Brain microvascular endothelial cell (primary cell): Measurements from ENCODE around the gene FUT8.

Experiments used
- DNase-seq: peaks from one replicate; pipeline ENCODE4 v3.0.0-alpha.2; 2020
- H3K27ac ChIP-seq: fragments of 250-450 bp; sonication (Bioruptor Pico); 2 replicates; pipeline ENCODE4 v1.5.1; 2020; ENCODE audit warnings: mild to moderate bottlenecking, moderate library complexity
- H3K27me3 ChIP-seq: fragments of 250-450 bp; sonication (Bioruptor Pico); replicated peaks from 2 replicates; pipeline ENCODE4 v1.5.1; 2020; ENCODE audit warnings: mild to moderate bottlenecking
- H3K36me3 ChIP-seq: fragments of 250-450 bp; sonication (Bioruptor Pico); replicated peaks from 2 replicates; pipeline ENCODE4 v1.5.1; 2020; ENCODE audit warnings: mild to moderate bottlenecking
- H3K4me3 ChIP-seq: 2 replicates; pipeline ENCODE4 v1.5.1; 2011; ENCODE audit warnings: low read depth, mild to moderate bottlenecking, control low read depth, low read length, moderate library complexity
- CTCF ChIP-seq: IDR thresholded peaks from 2 replicates; pipeline ENCODE4 v1.5.1; 2011; ENCODE audit warnings: low read depth, mild to moderate bottlenecking, moderate library complexity, low read length, control low read depth, inconsistent platforms; ENCODE audit errors: missing control alignments
- in situ Hi-C: cut with HindIII; loops from 2 replicates; pipeline ENCODE4 v1.10.0; 2017; ENCODE audit warnings: low sequenced_read_pairs, low pct_ligation_motif_present

The FUT8 gene

DNA sequence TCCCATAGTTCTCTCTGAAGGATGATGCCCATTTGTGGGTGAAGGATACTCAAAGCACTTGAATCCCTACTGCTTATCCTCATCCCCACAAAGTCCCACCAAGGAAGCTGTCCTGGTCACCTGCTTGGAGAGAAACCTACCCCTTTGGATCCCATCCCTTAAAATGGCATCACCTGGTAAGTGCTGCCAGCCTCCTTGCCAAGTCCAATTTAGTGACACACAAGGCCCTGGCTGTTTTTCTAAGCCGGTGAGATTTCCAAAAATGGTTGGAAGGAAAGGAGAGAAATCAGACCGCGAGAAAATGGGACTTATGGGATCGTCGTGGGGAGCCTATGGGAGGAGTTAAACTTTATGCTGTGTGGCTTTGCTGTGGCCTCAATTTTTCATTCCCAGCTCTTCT, 358.2 kb downstream of the FUT8 start:
- no peak for TF ChIP-seq CTCF
- Histone ChIP-seq H3K4me3 (no peak overlapping the region), H3K27ac (no peak overlapping the region), H3K36me3 (no peaks in the 10 kb centered on the region), H3K27me3 (no peaks in the 10 kb centered on the region)
- DNase-seq = no peak
- in situ Hi-C loops = no loop called here

- no peak overlapping the region for H3K4me3 ChIP-seq
- H3K27ac ChIP-seq = no peak overlapping the region
- DNase-seq = no peak
- no peaks in the 10 kb centered on the region for H3K27me3 ChIP-seq
- in situ Hi-C loops = no loop called here
- no peak for TF ChIP-seq CTCF
- H3K36me3 ChIP-seq = no peaks in the 10 kb centered on the region
Measured at GRCh38 chr14:65771271-65771670, 358.7 kb downstream of the FUT8 start.

GRCh38 chr14:65772466-65772865, 359.9 kb downstream of the FUT8 start:
- DNase-seq = no peak
- Histone ChIP-seq H3K36me3 (no peaks in the 10 kb centered on the region), H3K4me3 (no peak overlapping the region), H3K27ac (no peak overlapping the region), H3K27me3 (no peaks in the 10 kb centered on the region)
- no peak for TF ChIP-seq CTCF
- in situ Hi-C loops = no loop called here

- TF ChIP-seq CTCF = no peak
- in situ Hi-C loops = no loop called here
- Histone ChIP-seq H3K27ac (no peak overlapping the region), H3K4me3 (no peak overlapping the region), H3K27me3 (no peaks in the 10 kb centered on the region), H3K36me3 (no peaks in the 10 kb centered on the region)
- DNase-seq = no peak
Measured at GRCh38 chr14:65772921-65773574, 360.5 kb downstream of the FUT8 start.

- no peak for DNase-seq
- no peak for TF ChIP-seq CTCF
- H3K27ac ChIP-seq = no peak overlapping the region
- no peaks in the 10 kb centered on the region for H3K36me3 ChIP-seq
- no peaks in the 10 kb centered on the region for H3K27me3 ChIP-seq
- in situ Hi-C loops = no loop called here
- no peak overlapping the region for H3K4me3 ChIP-seq
Measured at GRCh38 chr14:65774041-65774440, 361.5 kb downstream of the FUT8 start.
